ENCODE data around the gene NCAPD2. TPM values are rescaled to one million over a fixed set of nuclear protein-coding genes. Genes with fewer than 3 reads are reported as not detected.
A peak's percentile ranks its signal among the peaks of the same experiment; 100 is the strongest.
"Not testable (repeated sequence)": the region's sequence is repeated elsewhere in the genome, so short reads cannot be mapped to it uniquely, and the experiment has no call there.

The NCAPD2 gene
- total RNA-seq, 1 donor from 2014 or later = 74.8 TPM

- peak; percentile 95 for TF ChIP-seq CTCF (conservative IDR thresholded peaks at IDR 0.05; ENCODE audit: low read depth, low read length)
- no peak for DNase-seq (ENCODE audit: low read depth)
These were observed 28.3 kb upstream of the NCAPD2 start for GRCh38 chr12:6465467-6466183.

GRCh38 chr12:6466184-6466573, 27.7 kb upstream of the NCAPD2 start:
- no peak for TF ChIP-seq CTCF (conservative IDR thresholded peaks at IDR 0.05; ENCODE audit: low read depth, low read length)
- H3K4me3 ChIP-seq (ENCODE audit: low read depth, low read length) = no peak overlapping the region
- DNase-seq (ENCODE audit: low read depth) = no peak

More at GRCh38 chr12:6465467-6466183, 28.3 kb upstream of the NCAPD2 start:
- H3K4me3 ChIP-seq (ENCODE audit: low read depth, low read length) = no peak overlapping the region

GRCh38 chr12:6466751-6467150, 27.2 kb upstream of the NCAPD2 start:
- DNase-seq (ENCODE audit: low read depth); H3K4me3 ChIP-seq (ENCODE audit: low read depth, low read length): not testable (repeated sequence)

GRCh38 chr12:6467571-6468282, 26.2 kb upstream of the NCAPD2 start:
- not testable (repeated sequence) for DNase-seq (ENCODE audit: low read depth); H3K4me3 ChIP-seq (ENCODE audit: low read depth, low read length)

- DNase-seq (ENCODE audit: low read depth) = no peak
- H3K4me3 ChIP-seq (ENCODE audit: low read depth, low read length) = no peak overlapping the region
- TF ChIP-seq CTCF (conservative IDR thresholded peaks at IDR 0.05; ENCODE audit: low read depth, low read length) = no peak
These were observed 25.7 kb upstream of the NCAPD2 start for GRCh38 chr12:6468283-6468575.

- no peak for TF ChIP-seq CTCF (conservative IDR thresholded peaks at IDR 0.05; ENCODE audit: low read depth, low read length)
- no peak for DNase-seq (ENCODE audit: low read depth)
- H3K4me3 ChIP-seq (ENCODE audit: low read depth, low read length) = no peak overlapping the region
These were observed 24.8 kb upstream of the NCAPD2 start for GRCh38 chr12:6469092-6469491.

GRCh38 chr12:6469609-6470374, 24.1 kb upstream of the NCAPD2 start:
- peak overlapping the region; percentile 83 for H3K4me3 ChIP-seq (ENCODE audit: low read depth, low read length)
- TF ChIP-seq CTCF (conservative IDR thresholded peaks at IDR 0.05; ENCODE audit: low read depth, low read length) = no peak
- DNase-seq (ENCODE audit: low read depth) = no peak

All from epithelial cell of proximal tubule (primary cell).